GM21529 (cell line): Measurements from ENCODE around the gene NIFK.
"Not testable (repeated sequence)": the region's sequence is repeated elsewhere in the genome, so short reads cannot be mapped to it uniquely, and the experiment has no call there.

Experiments
- ATAC-seq: cut with Tn5 transposase; IDR thresholded peaks from one replicate; pipeline ENCODE4 v1.9.1; 2021; ENCODE audit not compliant: unreplicated experiment

Gene NIFK

DNA sequence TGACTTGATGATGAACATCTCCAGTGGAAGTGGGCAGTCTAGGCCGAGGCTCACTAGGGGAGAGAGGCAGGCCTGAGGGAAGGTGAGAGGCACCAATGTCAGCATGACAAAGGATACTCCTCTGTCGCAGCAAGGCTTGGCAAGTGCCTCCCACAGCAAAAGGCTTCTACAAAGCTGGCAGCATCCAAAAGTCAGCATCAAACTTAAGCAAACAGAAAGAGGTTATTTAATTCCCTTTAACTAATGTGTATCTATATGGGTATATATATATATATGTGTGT is 41.6 kb downstream of the NIFK start:
- ATAC-seq = no peak

DNA sequence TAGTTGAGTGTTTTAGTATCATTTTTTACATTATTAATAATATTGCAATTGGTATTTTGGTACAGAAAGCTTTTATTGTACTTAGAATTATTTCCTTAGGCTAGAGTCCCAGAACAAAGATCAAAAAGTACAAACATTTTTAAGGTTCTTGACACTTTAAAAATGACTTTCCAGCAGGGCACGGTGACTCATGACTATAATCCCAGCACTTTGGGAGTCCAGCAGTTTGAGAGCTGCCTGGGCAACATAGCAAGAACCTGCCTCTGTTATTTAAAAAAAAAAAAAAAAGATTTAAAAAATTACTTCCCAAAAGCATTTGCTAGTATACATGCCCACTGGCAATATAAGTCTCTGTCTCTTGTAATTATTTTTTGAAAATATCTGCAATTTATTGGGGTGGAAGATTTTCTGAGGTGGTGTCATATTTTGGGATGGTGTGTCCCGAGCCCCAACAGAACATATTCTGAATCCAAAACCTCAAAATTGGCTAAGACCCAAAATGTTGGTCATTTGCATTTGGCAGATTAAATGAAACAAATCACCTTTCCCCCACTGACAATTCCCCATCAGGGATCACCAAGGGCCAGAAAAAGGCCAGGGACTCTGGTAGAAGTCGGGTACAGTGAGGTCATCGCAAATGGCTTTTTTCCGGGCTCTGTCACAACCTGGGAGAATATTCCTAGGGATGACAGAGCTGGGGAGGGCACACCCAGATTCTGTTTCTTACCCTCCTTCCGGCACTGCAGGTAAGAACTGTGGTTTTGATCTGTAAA is 42.1 kb downstream of the NIFK start:
- ATAC-seq = no peak

DNA sequence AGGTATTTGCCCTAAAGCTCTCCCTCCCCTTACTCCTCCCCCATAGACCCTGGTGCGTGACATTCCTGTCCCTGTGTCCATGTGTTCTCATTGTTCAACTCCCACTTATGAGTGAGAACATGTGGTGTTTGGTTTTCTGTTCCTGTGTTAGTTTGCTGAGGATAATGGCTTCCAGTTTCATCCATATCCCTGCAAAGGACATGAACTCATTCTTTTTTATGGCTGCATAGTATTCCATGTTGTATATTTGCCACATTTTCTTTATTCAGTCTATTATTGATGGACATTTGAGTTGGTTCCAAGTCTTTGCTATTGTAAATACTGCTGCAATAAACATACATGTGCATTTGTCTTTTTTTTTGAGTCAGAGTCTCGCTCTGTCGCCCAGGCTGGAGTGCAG is 46.1 kb downstream of the NIFK start:
- not testable (repeated sequence) for ATAC-seq

DNA sequence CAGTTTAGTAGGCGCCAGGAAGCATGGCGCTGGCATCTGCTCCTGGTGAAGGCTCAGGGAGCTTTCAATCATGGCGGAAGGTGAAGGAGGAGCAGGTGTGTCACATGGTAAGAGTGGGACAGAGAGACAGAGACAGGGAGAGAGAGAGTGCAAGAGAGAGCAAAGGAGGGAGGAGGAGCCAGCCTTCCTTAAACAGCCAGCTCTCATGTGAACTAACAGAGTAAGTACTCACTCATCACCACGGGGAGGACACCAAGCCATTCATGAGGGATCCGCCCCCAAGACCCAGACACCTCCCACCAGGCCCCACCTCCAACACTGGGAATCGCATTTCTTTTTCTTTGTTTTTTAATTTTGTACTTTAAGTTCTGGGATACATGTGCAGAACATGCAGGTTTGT is 46.6 kb downstream of the NIFK start:
- ATAC-seq = no peak

DNA sequence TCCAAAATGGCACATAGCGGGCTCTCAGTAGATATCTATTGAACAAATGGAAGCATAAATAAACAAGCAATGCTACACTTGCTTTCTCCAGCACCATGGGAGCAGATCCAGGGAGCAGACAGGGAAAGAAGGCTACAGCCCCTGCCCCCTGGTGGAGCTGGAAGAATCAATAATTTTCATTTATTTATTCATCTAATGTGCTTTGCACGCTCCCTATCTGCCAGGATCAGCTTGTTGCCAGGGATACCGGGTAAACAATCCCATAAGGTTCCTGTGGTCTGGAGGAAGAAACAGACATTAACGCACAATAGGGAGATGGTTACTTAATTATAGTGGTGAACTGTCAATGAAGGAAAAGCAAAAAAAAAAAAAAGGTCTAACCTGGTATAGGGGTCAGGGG is 47.3 kb downstream of the NIFK start:
- ATAC-seq = no peak

DNA sequence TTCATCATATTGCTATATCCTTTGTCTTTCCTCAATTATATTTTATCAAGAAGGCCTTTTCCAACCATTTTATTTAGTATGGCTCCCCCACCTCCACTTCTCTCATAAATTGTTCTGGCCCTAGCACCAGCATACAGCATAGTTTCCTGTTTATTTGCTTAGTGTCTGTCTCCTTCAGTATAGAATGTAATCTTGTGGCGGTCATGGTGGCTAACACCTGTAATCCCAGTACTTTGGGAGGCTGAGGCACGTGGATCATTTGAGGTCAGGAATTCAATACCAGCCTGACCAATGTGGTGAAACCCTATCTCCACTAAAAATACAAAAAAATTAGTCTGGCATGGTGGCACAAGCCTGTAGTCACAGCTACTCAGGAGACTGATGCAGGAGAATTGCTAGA is 47.9 kb downstream of the NIFK start:
- no peak for ATAC-seq

DNA sequence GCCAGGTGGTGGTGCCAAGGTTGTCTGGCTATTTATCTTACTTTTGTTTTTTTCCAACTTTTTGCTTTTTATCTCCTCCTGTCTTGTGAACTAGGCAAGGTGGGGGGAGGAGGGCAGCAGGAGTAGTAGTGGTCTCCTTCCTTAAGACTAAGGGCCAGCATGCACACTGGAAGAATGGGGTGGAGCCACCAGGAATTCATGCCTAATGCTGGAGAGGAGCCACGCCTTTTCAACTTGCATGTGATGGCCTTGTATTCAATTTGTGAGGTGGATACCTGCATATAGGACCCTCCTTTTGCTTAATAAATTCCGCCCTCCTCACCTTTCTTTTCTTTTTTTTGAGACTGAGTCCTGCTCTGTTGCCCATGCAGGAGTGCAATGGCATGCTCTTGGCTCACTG is 49.8 kb downstream of the NIFK start:
- ATAC-seq = no peak

DNA sequence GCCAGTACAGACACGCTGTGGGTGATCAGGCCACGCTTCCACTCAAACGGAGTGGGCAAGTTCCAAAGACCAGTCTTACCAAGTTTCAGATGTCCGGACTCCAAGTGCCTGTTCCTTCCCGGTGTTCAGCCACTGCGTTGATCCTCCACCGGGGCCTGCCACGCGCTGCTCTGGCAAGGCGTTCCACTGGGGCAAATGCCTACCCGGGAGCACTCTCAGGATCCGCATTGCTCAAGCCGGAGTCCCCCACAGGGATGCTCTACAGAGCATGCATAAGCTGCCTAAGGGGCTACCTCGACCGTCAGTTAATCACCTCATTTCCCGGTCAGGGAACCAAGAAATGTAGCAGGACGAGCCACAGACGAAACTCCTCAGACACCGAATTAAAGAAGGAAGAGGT is 50.5 kb downstream of the NIFK start:
- ATAC-seq = no peak

DNA sequence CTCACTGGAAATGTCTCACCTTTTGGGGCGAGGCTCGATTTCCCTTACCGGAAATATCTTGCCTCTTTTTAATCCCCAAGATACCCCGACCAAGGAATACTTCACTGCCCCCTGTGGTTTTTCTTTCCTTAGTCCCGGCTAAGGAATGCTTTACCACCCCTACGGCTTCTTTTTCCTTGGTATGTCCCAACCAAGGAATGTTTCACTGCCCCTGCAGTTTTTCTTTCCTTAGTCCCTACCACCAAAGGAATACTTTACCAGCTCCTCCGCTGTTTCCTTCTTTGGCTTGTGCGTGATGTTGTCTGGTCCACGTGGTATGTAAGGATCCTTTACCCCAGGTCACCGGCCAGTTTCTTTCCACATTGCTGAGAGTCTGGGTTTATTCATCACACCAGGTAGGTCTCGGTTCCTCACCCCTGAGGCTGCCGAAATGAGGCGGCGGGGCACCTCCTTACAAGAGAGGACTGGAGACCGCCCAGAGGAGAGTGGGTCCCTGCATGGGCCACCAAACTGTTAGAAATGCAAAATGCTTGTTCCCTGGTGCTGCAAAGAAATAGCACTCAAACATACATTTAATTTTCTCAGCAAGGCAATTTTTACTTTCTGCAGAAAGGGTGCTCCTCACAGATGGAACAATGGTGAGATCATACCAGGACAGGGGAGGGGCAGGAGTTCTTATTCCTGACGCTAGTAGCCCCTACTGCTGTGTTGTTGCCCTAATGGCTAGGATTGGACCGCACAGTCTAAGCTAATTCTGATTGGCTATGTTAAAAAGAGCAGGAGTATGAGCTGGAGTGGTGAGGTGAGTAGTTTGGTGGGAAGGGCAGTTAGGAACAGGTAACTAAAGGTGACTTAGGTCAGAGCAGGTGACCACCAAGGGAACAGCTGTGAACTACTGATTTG is 54.0 kb downstream of the NIFK start:
- no peak for ATAC-seq

DNA sequence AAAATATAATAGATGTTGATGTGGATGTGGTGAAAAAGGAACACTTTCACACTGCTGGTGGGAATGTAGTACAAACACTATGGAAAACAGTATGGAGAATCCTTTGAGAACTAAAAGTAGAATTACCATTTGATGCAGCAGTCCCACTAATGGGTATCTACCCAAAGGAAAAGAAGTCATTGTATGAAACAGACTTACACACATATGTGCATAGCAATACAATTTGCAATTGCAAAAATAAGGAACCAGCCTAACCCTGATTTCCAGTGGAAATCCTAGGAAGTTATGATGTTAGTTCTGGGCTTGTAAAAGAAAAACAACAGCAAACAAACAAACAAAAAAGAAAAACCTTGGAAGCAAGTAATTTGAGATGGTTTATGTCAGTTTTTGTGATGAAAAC is 58.8 kb downstream of the NIFK start:
- no peak for ATAC-seq
